ENCODE measurements around the gene GJD3. TPM values are rescaled to one million over a fixed set of nuclear protein-coding genes. Genes with fewer than 3 reads are reported as not detected.

GJD3 gene
- total RNA-seq, 2 donors from 2014 or later = not detected

GRCh38 chr17:40342504-40343218, 21.9 kb downstream of the GJD3 start:
- Mint-ChIP-seq H3K27me3 (ENCODE audit: insufficient read depth) (peaks cover 17% of the 10 kb centered on the region), H3K9me3 (no peaks in the 10 kb centered on the region), H3K4me1 (peaks cover 43% of the 10 kb centered on the region), H3K36me3 (ENCODE audit: low read depth) (peaks cover 7% of the 10 kb centered on the region), H3K4me3 (peak overlapping the region; percentile 72), H3K27ac (peak overlapping the region; percentile 75)
- Histone ChIP-seq H3K4me1 (ENCODE audit: control insufficient read depth, insufficient read depth, low read length) (peaks cover 21% of the 10 kb centered on the region), H3K9me3 (ENCODE audit: control insufficient read depth, low read length) (no peaks in the 10 kb centered on the region), H3K27ac (ENCODE audit: low read depth, low read length) (peak overlapping the region; percentile 55), H3K9ac (ENCODE audit: extremely low read depth, low read length, poor library complexity, severe bottlenecking) (peak overlapping the region; percentile 69), H3K36me3 (ENCODE audit: control insufficient read depth, insufficient read depth, low read length) (no peaks in the 10 kb centered on the region), H3K4me3 (ENCODE audit: low read length) (peak overlapping the region; percentile 85), H3K27me3 (ENCODE audit: control insufficient read depth, insufficient read depth, low read length, poor library complexity, severe bottlenecking) (no peaks in the 10 kb centered on the region)
- DNase-seq = peak; percentile 78
- WGBS, 2 experiments (ENCODE audit: insufficient coverage in 1 of 2, insufficient read length in 1 of 2) = 3 to 4% methylated on average over 8 to 38 of the region's 38 CpGs
- peak; percentile 16 for TF ChIP-seq CTCF (conservative IDR thresholded peaks at IDR 0.05)

DNA sequence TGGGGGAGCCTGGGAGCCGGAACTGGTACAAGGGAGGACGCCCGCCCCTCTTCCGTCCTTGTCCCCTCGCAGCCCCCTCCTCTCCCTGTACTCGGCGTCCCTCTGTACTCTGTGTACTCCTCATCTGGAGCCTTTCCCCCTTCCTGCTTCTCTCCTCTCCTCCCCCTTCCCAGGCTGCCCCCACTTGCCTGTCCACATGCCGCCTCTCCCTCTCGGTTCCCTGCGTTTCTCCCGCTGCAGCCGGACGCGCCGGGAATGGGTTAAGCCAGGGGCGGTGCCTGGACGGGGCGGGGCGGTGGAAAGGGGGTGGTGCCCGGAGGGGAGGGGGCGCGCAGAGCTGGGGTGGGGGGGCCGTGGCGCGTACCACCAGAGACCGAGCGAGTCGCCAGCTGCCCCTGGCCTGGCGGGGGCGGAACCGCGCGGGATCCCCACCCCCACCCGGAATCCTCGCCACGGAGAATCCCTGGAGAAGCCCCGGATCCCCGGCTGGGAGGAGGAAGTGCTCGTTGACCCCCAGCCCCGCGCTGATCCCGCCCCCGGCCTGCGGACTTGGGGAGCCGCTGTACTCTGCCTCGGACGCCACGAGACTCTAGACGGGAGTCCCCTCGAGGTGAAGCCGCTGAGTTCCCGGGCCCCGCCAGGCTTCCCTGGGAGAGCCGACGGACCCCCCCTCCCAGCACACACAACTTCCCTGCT, 22.6 kb downstream of the GJD3 start:
- H3K36me3 Mint-ChIP-seq (ENCODE audit: low read depth) = peaks cover 7% of the 10 kb centered on the region
- H3K36me3 ChIP-seq (ENCODE audit: control insufficient read depth, insufficient read depth, low read length) = no peaks in the 10 kb centered on the region
- peak overlapping the region; percentile 64 for H3K27ac ChIP-seq (ENCODE audit: low read depth, low read length)
- H3K9me3 Mint-ChIP-seq = no peaks in the 10 kb centered on the region
- H3K4me3 Mint-ChIP-seq = peak overlapping the region; percentile 72
- 0% methylated on average over 3 to 48 of the region's 55 CpGs for WGBS, 2 experiments (ENCODE audit: insufficient coverage in 1 of 2, insufficient read length in 1 of 2)
- H3K27me3 ChIP-seq (ENCODE audit: control insufficient read depth, insufficient read depth, low read length, poor library complexity, severe bottlenecking) = no peaks in the 10 kb centered on the region
- peaks cover 46% of the 10 kb centered on the region for H3K4me1 Mint-ChIP-seq
- no peak overlapping the region for H3K27ac Mint-ChIP-seq
- peaks cover 17% of the 10 kb centered on the region for H3K27me3 Mint-ChIP-seq (ENCODE audit: insufficient read depth)
- TF ChIP-seq CTCF (conservative IDR thresholded peaks at IDR 0.05) = no peak
- H3K9ac ChIP-seq (ENCODE audit: extremely low read depth, low read length, poor library complexity, severe bottlenecking) = peak overlapping the region; percentile 69
- peak; percentile 96 for DNase-seq
- peak overlapping the region; percentile 85 for H3K4me3 ChIP-seq (ENCODE audit: low read length)
- H3K4me1 ChIP-seq (ENCODE audit: control insufficient read depth, insufficient read depth, low read length) = peaks cover 21% of the 10 kb centered on the region
- H3K9me3 ChIP-seq (ENCODE audit: control insufficient read depth, low read length) = no peaks in the 10 kb centered on the region

DNA sequence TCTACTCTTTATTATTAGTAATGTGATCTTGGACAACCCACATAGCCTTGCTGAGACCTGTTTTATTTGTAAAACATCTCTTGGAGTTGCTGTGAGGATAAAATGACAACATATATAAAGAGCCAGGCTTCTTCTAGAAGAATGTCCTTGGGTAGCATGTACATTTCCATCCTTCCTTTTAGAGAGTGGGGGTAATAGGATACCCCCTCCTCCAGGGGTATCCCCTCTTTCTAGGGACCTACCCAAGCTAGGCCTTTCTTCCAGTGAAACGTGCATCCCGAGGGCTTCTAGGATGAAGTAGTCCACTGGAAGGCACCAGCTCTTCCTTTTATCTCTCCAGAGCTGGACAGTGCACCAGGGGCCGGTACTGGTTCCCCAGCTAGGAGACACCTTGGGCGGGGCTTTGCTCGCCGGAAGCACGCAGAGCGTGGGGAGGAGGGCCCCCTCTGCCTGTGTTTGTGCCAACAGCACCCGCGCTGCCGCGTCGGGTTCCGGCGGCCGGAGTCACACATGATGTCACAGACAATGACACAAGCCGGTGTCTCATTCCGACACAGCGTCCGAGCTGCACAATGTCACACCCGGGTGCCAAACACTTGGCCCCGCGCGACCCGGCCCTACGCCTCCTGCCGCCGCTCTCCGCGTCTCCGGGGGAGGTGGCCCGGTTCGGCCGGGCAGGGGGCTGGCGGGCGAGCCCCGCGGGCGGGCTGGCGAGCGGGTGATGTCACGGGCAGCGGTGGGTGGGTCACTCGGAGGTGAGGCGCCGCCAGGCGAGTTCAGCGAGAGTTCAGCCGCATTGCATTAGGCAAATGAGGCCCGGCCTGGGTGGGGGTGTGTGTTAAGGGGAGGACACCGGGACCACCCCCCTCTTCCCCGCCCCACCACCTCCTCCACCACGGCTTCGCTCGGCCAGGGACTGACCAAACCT, 23.4 kb downstream of the GJD3 start:
- peaks cover 7% of the 10 kb centered on the region for H3K36me3 Mint-ChIP-seq (ENCODE audit: low read depth)

More for the DNA sequence above, 23.4 kb downstream of the GJD3 start:
- no peaks in the 10 kb centered on the region for H3K27me3 ChIP-seq (ENCODE audit: control insufficient read depth, insufficient read depth, low read length, poor library complexity, severe bottlenecking)
- H3K4me3 ChIP-seq (ENCODE audit: low read length) = peak overlapping the region; percentile 85
- WGBS, 2 experiments (ENCODE audit: insufficient coverage in 1 of 2, insufficient read length in 1 of 2) = 3% methylated on average over 24 to 48 of the region's 55 CpGs
- Mint-ChIP-seq H3K27ac (no peak overlapping the region), H3K4me1 (peaks cover 42% of the 10 kb centered on the region), H3K27me3 (ENCODE audit: insufficient read depth) (peaks cover 20% of the 10 kb centered on the region), H3K4me3 (peak overlapping the region; percentile 72), H3K9me3 (no peaks in the 10 kb centered on the region)
- H3K9me3 ChIP-seq (ENCODE audit: control insufficient read depth, low read length) = no peaks in the 10 kb centered on the region
- H3K27ac ChIP-seq (ENCODE audit: low read depth, low read length) = peak overlapping the region; percentile 64
- H3K9ac ChIP-seq (ENCODE audit: extremely low read depth, low read length, poor library complexity, severe bottlenecking) = peak overlapping the region; percentile 69
- peaks cover 14% of the 10 kb centered on the region for H3K4me1 ChIP-seq (ENCODE audit: control insufficient read depth, insufficient read depth, low read length)
- DNase-seq = peak; percentile 98
- no peaks in the 10 kb centered on the region for H3K36me3 ChIP-seq (ENCODE audit: control insufficient read depth, insufficient read depth, low read length)
- peak; percentile 14 for TF ChIP-seq CTCF (conservative IDR thresholded peaks at IDR 0.05)
